C4-2B (cell line): ENCODE measurements around the gene SLC14A1.

Experiments used
- ZFX ChIP-seq: fragments of 450-650 bp; IDR thresholded peaks from 2 replicates; pipeline ENCODE4 v1.6.1; 2017
- TF ChIP-seq, protein P1 (sequence below): fragments of 450-650 bp; conservative IDR thresholded peaks from 2 replicates; pipeline ENCODE4 v1.5.1; 2017; ENCODE audit warnings: mild to moderate bottlenecking

DNA sequence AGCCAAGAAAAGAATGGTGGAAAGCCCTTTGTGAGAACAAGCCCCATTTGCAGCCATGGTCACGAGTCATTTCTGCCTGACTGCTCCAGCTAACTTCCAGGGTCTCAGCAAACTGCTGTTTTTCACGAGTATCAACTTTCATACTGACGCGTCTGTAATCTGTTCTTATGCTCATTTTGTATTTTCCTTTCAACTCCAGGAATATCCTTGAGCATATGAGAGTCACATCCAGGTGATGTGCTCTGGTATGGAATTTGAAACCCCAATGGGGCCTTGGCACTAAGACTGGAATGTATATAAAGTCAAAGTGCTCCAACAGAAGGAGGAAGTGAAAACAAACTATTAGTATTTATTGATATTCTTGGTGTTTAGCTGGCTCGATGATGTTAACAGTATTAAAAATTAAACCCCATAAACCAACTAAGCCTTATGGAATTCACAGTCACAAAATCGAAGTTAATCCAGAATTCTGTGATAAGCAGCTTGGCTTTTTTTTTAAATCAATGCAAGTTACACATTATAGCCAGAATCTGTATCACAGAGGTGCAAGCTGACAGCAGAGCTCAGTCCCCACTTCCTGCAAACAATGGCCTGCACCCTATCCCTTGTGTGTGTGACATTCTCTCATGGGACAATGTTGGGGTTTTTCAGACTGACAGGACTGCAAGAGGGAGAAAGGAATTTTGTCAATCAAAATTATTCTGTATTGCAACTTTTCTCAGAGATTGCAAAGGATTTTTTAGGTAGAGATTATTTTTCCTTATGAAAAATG, 26.1 kb downstream of the SLC14A1 start:
- TF ChIP-seq, protein P1, sequence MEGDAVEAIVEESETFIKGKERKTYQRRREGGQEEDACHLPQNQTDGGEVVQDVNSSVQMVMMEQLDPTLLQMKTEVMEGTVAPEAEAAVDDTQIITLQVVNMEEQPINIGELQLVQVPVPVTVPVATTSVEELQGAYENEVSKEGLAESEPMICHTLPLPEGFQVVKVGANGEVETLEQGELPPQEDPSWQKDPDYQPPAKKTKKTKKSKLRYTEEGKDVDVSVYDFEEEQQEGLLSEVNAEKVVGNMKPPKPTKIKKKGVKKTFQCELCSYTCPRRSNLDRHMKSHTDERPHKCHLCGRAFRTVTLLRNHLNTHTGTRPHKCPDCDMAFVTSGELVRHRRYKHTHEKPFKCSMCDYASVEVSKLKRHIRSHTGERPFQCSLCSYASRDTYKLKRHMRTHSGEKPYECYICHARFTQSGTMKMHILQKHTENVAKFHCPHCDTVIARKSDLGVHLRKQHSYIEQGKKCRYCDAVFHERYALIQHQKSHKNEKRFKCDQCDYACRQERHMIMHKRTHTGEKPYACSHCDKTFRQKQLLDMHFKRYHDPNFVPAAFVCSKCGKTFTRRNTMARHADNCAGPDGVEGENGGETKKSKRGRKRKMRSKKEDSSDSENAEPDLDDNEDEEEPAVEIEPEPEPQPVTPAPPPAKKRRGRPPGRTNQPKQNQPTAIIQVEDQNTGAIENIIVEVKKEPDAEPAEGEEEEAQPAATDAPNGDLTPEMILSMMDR, result no peak
- no peak for TF ChIP-seq ZFX
